Esophagus squamous epithelium (tissue), 4 donors: ENCODE data around the gene L3MBTL2.

ENCODE experiments used
- POLR2A ChIP-seq, 4 donors: fragments of 450-650 bp; IDR thresholded peaks; one replicate each; pipeline ENCODE4 v1.6.1; 2017; ENCODE audit warnings: antibody characterized with exemption in 4 of 4, mild to moderate bottlenecking in 4 of 4, moderate library complexity in 3 of 4
- TF ChIP-seq, protein P1 (sequence below), 6 experiments: fragments of 450-650 bp in 4 of 6; fragments of 200-600 bp in 2 of 6; sonication (generic) in 2 of 6; IDR thresholded peaks; one replicate each; pipeline ENCODE4 v1.5.1; 2016 to 2019; ENCODE audit warnings: antibody characterized with exemption in 6 of 6, mild to moderate bottlenecking in 4 of 6, moderate library complexity in 4 of 6

GRCh38 chr22:41237036-41237706, 32.1 kb downstream of the L3MBTL2 start:
- TF ChIP-seq, protein P1, sequence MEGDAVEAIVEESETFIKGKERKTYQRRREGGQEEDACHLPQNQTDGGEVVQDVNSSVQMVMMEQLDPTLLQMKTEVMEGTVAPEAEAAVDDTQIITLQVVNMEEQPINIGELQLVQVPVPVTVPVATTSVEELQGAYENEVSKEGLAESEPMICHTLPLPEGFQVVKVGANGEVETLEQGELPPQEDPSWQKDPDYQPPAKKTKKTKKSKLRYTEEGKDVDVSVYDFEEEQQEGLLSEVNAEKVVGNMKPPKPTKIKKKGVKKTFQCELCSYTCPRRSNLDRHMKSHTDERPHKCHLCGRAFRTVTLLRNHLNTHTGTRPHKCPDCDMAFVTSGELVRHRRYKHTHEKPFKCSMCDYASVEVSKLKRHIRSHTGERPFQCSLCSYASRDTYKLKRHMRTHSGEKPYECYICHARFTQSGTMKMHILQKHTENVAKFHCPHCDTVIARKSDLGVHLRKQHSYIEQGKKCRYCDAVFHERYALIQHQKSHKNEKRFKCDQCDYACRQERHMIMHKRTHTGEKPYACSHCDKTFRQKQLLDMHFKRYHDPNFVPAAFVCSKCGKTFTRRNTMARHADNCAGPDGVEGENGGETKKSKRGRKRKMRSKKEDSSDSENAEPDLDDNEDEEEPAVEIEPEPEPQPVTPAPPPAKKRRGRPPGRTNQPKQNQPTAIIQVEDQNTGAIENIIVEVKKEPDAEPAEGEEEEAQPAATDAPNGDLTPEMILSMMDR (IDR thresholded peaks at IDR 0.05): no peak
- TF ChIP-seq POLR2A (IDR thresholded peaks at IDR 0.05): no peak
